GM12874 (cell line): ENCODE data around the gene SLC38A1.

Experiments used
- CTCF ChIP-seq: IDR thresholded peaks from 2 replicates; pipeline ENCODE4 v1.5.1; 2011; ENCODE audit warnings: low read depth, mild to moderate bottlenecking, control low read depth, low read length, moderate library complexity; ENCODE audit not compliant: insufficient read depth

SLC38A1 gene

GRCh38 chr12:46296822-46297221 lies 28.0 kb upstream of the SLC38A1 start:
- no peak for TF ChIP-seq CTCF

- TF ChIP-seq CTCF: no peak
Observed at GRCh38 chr12:46292754-46293402, 24.0 kb upstream of the SLC38A1 start.

GRCh38 chr12:46282829-46283228 lies 14.0 kb upstream of the SLC38A1 start:
- no peak for TF ChIP-seq CTCF

GRCh38 chr12:46276756-46277155 lies 7.9 kb upstream of the SLC38A1 start:
- no peak for TF ChIP-seq CTCF

- no peak for TF ChIP-seq CTCF
Observed at GRCh38 chr12:46271863-46272262, 3.0 kb upstream of the SLC38A1 start.

- TF ChIP-seq CTCF: no peak
Observed at GRCh38 chr12:46269429-46270241, 792 bp upstream of the SLC38A1 start.

- TF ChIP-seq CTCF: no peak
Observed at GRCh38 chr12:46267825-46268582, 839 bp downstream of the SLC38A1 start.
